Activated CD4-positive, CD25-positive, alpha-beta regulatory T cell treated with anti-CD3 and anti-CD28 coated beads, Interleukin-2, amount 50 U/mL, for 24 hours (primary cell): Measurements from ENCODE around the gene GATA3.

Experiments
- ATAC-seq, 2 donors: fragments of 150-1000 bp; cut with Tn5 transposase; one replicate each; pipeline ENCODE4 v1.10.0; 2021; ENCODE audit warnings: mild to moderate bottlenecking in 1 of 2, moderate library complexity in 1 of 2

Gene GATA3

GRCh38 chr10:8102708-8103401 is 48.4 kb downstream of the GATA3 start:
- no peak for ATAC-seq

- ATAC-seq: no peak
Measured at GRCh38 chr10:8103543-8103942, 49.1 kb downstream of the GATA3 start.

GRCh38 chr10:8104005-8104404 is 49.5 kb downstream of the GATA3 start:
- ATAC-seq: no peak

DNA sequence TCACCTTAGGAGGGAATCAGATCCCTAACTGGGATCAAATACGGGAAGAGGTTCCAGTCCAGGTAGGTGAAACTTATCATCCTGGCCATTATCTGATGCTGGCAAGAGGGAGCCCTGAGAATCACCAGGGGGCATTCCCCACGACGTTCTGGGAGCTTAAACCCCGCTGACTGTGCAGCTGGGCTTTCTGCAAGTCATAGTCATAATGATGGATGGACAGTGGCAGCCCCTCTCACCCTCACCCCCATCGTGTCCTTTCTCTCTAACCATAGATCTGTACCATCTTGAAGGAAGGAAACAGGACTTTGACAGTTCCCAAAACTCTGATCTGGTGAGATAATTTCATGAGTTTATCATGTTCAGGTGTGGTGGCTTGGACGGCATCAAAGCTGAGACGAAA is 50.2 kb downstream of the GATA3 start:
- ATAC-seq: no peak

GRCh38 chr10:8105932-8106331 is 51.4 kb downstream of the GATA3 start:
- ATAC-seq: no peak

DNA sequence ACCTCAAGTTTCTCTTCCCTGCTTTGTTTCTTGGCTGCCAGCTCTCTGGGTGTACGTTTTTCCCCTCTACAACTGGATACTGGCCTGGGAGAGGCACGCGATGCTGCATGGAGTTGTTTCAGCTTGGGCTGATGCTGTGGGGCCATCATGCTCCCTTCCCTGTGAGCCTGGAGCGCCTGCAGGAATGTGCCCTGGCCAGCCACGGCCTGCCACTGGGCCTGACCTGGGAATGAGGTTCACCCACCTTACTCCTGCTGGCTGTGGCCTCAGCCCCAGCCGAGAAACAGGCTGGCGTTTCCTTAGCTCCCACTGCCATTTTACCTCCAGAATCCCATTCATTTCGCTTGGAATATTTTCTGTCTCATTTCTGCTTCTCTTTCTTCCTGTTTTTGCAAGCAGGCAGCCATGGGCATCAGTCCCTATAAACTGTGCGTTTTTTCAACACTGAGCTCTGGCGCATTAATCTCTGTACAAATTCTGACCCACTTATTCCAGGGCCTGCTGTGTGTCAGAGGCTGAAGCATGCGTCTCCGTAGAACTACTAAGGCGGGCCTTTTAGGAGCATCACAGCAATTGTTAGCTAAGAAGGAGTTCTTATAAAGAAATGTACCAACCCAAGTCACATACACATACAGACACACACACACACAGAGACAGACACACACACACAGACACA is 57.9 kb downstream of the GATA3 start:
- ATAC-seq: no peak

DNA sequence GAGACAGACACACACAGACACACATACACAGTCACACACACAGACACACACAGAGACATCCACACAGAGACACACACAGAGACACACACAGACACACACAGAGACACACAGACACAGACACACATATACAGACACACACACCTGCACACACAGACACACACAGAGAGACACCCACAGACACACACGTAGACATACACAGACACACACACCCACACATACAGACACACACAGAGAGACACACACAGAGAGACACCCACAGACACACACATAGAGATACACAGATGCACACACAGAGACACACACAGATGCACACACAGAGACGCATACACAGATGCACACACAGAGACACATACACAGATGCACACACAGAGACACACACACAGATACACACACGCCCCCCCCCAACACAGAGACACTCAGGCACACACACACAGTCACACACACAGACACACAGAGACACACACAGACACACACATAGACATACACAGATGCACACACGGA is 58.5 kb downstream of the GATA3 start:
- no peak for ATAC-seq

- ATAC-seq: no peak
Measured at GRCh38 chr10:8113616-8114015, 59.1 kb downstream of the GATA3 start.

- ATAC-seq: no peak
Measured at GRCh38 chr10:8114741-8115617, 60.5 kb downstream of the GATA3 start.

DNA sequence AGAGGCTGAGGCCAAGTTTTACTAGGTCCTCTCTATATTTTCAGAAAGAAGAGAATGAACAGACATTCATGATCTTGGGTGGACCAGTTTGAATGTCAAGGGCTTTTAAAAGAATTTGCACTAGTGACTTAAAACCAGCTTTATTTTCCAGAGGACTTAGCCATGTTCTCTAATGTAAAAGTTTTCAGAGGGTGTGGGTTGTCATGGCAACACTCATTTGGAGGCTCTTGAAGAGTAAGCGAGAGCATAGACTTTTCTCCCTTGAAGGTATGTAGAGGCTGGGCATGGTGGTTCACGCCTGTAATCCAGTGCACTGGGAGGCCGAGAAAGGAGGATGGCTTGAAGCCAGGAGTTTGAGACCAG is 61.1 kb downstream of the GATA3 start:
- no peak for ATAC-seq

- no peak for ATAC-seq
Measured at GRCh38 chr10:8116474-8116873, 62.0 kb downstream of the GATA3 start.

DNA sequence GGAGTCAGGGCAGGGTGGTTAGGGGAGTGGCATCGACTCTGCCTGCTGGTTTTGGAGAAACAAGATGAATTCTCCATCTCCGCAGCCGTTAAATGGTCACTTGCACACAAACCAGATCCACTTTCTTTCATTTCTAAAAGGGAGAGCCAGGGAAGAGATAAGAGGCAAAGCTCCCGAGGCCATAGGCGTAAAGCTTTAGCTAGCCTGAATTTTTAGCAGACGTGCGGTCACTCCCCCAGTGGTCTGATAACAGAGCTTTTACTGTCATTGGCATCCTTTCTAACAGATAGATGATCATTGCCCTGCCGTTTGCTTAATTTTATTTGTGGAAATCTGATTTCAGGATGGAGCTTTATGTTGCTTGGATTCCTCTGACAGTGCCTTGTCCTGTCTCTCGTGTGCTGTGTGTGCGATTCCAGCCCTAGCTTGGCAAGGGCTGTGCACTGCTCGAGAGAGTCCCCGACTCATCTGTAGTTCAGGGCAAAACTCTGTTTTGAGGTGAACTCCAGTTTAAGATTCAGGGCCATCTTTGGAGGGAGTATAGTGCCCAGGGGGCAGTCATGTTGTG is 62.5 kb downstream of the GATA3 start:
- no peak for ATAC-seq

GRCh38 chr10:8121201-8121890 is 66.9 kb downstream of the GATA3 start:
- ATAC-seq: no peak

- ATAC-seq: no peak
Measured at GRCh38 chr10:8122611-8123369, 68.3 kb downstream of the GATA3 start.

- ATAC-seq: no peak
Measured at GRCh38 chr10:8124436-8124835, 69.9 kb downstream of the GATA3 start.
